ENCODE results near the gene HACD2. TPM values are rescaled to one million over a fixed set of nuclear protein-coding genes. Genes with fewer than 3 reads are reported as not detected.

The HACD2 gene
- total RNA-seq, 1 experiment from 2014 or later: 43.0 TPM

GRCh38 chr3:123489400-123490004, 95.4 kb downstream of the HACD2 start:
- no peak for TF ChIP-seq SIN3A (IDR thresholded peaks at IDR 0.05; ENCODE audit: low read depth)
- no peak for TF ChIP-seq CEBPB (IDR thresholded peaks at IDR 0.05; ENCODE audit: low read depth)
- TF ChIP-seq, protein P1, sequence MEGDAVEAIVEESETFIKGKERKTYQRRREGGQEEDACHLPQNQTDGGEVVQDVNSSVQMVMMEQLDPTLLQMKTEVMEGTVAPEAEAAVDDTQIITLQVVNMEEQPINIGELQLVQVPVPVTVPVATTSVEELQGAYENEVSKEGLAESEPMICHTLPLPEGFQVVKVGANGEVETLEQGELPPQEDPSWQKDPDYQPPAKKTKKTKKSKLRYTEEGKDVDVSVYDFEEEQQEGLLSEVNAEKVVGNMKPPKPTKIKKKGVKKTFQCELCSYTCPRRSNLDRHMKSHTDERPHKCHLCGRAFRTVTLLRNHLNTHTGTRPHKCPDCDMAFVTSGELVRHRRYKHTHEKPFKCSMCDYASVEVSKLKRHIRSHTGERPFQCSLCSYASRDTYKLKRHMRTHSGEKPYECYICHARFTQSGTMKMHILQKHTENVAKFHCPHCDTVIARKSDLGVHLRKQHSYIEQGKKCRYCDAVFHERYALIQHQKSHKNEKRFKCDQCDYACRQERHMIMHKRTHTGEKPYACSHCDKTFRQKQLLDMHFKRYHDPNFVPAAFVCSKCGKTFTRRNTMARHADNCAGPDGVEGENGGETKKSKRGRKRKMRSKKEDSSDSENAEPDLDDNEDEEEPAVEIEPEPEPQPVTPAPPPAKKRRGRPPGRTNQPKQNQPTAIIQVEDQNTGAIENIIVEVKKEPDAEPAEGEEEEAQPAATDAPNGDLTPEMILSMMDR (IDR thresholded peaks at IDR 0.05 in 2 of 3, conservative IDR thresholded peaks at IDR 0.05 in 1 of 3; ENCODE audit: borderline replicate concordance in 1 of 3, insufficient read depth in 1 of 3, low read depth in 2 of 3, low read length in 2 of 3): peak; percentile 87 to 95 (median 93)
- no peak for TF ChIP-seq POLR2A (IDR thresholded peaks at IDR 0.05; ENCODE audit: borderline replicate concordance, extremely low read depth, insufficient read depth, insufficient read length)
- TF ChIP-seq, protein P2, sequence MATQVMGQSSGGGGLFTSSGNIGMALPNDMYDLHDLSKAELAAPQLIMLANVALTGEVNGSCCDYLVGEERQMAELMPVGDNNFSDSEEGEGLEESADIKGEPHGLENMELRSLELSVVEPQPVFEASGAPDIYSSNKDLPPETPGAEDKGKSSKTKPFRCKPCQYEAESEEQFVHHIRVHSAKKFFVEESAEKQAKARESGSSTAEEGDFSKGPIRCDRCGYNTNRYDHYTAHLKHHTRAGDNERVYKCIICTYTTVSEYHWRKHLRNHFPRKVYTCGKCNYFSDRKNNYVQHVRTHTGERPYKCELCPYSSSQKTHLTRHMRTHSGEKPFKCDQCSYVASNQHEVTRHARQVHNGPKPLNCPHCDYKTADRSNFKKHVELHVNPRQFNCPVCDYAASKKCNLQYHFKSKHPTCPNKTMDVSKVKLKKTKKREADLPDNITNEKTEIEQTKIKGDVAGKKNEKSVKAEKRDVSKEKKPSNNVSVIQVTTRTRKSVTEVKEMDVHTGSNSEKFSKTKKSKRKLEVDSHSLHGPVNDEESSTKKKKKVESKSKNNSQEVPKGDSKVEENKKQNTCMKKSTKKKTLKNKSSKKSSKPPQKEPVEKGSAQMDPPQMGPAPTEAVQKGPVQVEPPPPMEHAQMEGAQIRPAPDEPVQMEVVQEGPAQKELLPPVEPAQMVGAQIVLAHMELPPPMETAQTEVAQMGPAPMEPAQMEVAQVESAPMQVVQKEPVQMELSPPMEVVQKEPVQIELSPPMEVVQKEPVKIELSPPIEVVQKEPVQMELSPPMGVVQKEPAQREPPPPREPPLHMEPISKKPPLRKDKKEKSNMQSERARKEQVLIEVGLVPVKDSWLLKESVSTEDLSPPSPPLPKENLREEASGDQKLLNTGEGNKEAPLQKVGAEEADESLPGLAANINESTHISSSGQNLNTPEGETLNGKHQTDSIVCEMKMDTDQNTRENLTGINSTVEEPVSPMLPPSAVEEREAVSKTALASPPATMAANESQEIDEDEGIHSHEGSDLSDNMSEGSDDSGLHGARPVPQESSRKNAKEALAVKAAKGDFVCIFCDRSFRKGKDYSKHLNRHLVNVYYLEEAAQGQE (IDR thresholded peaks at IDR 0.05; ENCODE audit: low read depth): no peak
- no peak for TF ChIP-seq FOSL1 (IDR thresholded peaks at IDR 0.05; ENCODE audit: low read depth)
- no peak for TF ChIP-seq SP1 (IDR thresholded peaks at IDR 0.05; ENCODE audit: low read depth)
- TF ChIP-seq CBX3 (IDR thresholded peaks at IDR 0.05; ENCODE audit: low read depth): no peak
- no peak for TF ChIP-seq EZH2 (IDR thresholded peaks at IDR 0.05)
- TF ChIP-seq RAD21 (IDR thresholded peaks at IDR 0.05; ENCODE audit: low read depth): peak; percentile 89
- no peak for TF ChIP-seq ZFX (IDR thresholded peaks at IDR 0.05)
- no peak for TF ChIP-seq JUND (IDR thresholded peaks at IDR 0.05)
- POLR2A ChIA-PET: no interaction called here

More at GRCh38 chr3:123489400-123490004, 95.4 kb downstream of the HACD2 start:
- Histone ChIP-seq H3K4me3 (replicated peaks in 1 of 2; ENCODE audit: low read depth in 1 of 2, low read length in 2 of 2) (no peak overlapping the region), H3K9me3 (ENCODE audit: control insufficient read depth in 1 of 2, insufficient read depth in 1 of 2, low read depth in 1 of 2, low read length in 2 of 2) (no peaks in the 10 kb centered on the region), H4K20me1 (ENCODE audit: insufficient read depth) (peaks cover 4% of the 10 kb centered on the region; the same call in 1 of the 2 replicates), H3K27me3 (ENCODE audit: insufficient read depth, low read length) (no peaks in the 10 kb centered on the region), H3K27ac (ENCODE audit: low read depth, low read length) (no peak overlapping the region), H3K4me1 (ENCODE audit: control insufficient read depth in 1 of 2, insufficient read depth in 2 of 2, low read length in 2 of 2) (no peaks in the 10 kb centered on the region), H2AFZ (ENCODE audit: low read depth, low read length, poor library complexity, severe bottlenecking) (no peak overlapping the region), H3K36me3 (ENCODE audit: control insufficient read depth in 1 of 2, insufficient read depth in 2 of 2, low read length in 2 of 2) (no peaks in the 10 kb centered on the region; a peak in 1 of 4 replicates), H3K9me2 (ENCODE audit: insufficient read depth) (no peaks in the 10 kb centered on the region), H3K9ac (ENCODE audit: low read length) (no peak overlapping the region), H3K4me2 (ENCODE audit: low read length) (no peak overlapping the region), H3K79me2 (ENCODE audit: insufficient read depth, low read length) (no peaks in the 10 kb centered on the region)
- intact Hi-C loops (cut with micrococcal nuclease): loop anchor here (1.0 to 5.0 kb wide), 2 partner anchors 147 to 160 kb away; no protein-coding TSS in a partner anchor
- ChIA-PET RAD21 (ENCODE audit: low non-redundant PET in 1 of 2, low total read pairs in 2 of 2, uncharacterized antibody in 2 of 2, unreplicated experiment in 2 of 2) (interaction anchor here in 1 of 2 experiments (0.8 kb wide), 1 partner anchor 163 kb away, joined by 3 read pairs; no protein-coding TSS in a partner anchor), CTCF (interaction anchor here (0.8 to 1.8 kb wide), 8 partner anchors 35 to 263 kb away, joined by 3 to 12 read pairs (median 4); no protein-coding TSS in a partner anchor)
- DNase-seq (ENCODE audit: low read depth, low spot score) (peak; percentile 29), ATAC-seq (peak; percentile 87)
- no TSS peak for BruUV-seq (replicated peaks)

All from HCT116 (cell line).